Skeletal muscle tissue (tissue), 4 donors: Measurements from ENCODE around the gene YPEL3. TPM values are rescaled to one million over a fixed set of nuclear protein-coding genes. Genes with fewer than 3 reads are reported as not detected.
A peak's percentile ranks its signal among the peaks of the same experiment; 100 is the strongest.

ENCODE experiments used
- H3K27ac ChIP-seq: one replicate; pipeline ENCODE4 v1.7.0; 2013; ENCODE audit warnings: mild to moderate bottlenecking, low read depth, low read length, inconsistent platforms
- H3K27me3 ChIP-seq, 3 donors: one replicate each; pipeline ENCODE4 v1.7.0; 2013; ENCODE audit warnings: low read length in 3 of 3; ENCODE audit not compliant: control insufficient read depth in 3 of 3, insufficient read depth in 3 of 3
- H3K36me3 ChIP-seq, 3 donors: one replicate each; pipeline ENCODE4 v1.7.0; 2013; ENCODE audit warnings: low read length in 3 of 3; ENCODE audit not compliant: control insufficient read depth in 3 of 3, insufficient read depth in 3 of 3
- H3K4me1 ChIP-seq, 3 donors: one replicate each; pipeline ENCODE4 v1.7.0; 2013; ENCODE audit warnings: low read length in 3 of 3, mild to moderate bottlenecking in 3 of 3; ENCODE audit not compliant: control insufficient read depth in 3 of 3, insufficient read depth in 3 of 3
- H3K4me3 ChIP-seq, 3 donors: one replicate each; pipeline ENCODE4 v1.7.0; 2013; ENCODE audit warnings: low read length in 3 of 3
- H3K9ac ChIP-seq, 3 donors: one replicate each; pipeline ENCODE4 v1.7.0; 2013; ENCODE audit warnings: low read length in 3 of 3, mild to moderate bottlenecking in 3 of 3, moderate library complexity in 2 of 3, low read depth in 1 of 3
- H3K9me3 ChIP-seq, 3 donors: one replicate each; pipeline ENCODE4 v1.7.0; 2013; ENCODE audit warnings: low read length in 3 of 3; ENCODE audit not compliant: control insufficient read depth in 3 of 3
- total RNA-seq: library from RNA; depleted of rRNA; stranded (reverse); fragments of >200 nt; gene quantifications from one replicate; pipeline ENCODE4 v1.2.3, GENCODE V29; 2014
- donor health status: Osteomylitis.

Gene YPEL3
- total RNA-seq, 1 donor from 2014 or later: 14.1 TPM

- Histone ChIP-seq H3K27me3 (no peaks in the 10 kb centered on the region), H3K36me3 (peaks cover 56 to 67% (median 60%) of the 10 kb centered on the region in 3 donors), H3K4me3 (peak overlapping the region in 2 of 3 donors; percentile 30 to 65), H3K4me1 (peaks cover 39 to 53% (median 44%) of the 10 kb centered on the region in 3 donors), H3K9ac (peak overlapping the region in 2 of 3 donors; percentile 32 to 75), H3K9me3 (no peaks in the 10 kb centered on the region), H3K27ac (peak overlapping the region; percentile 64)
These were observed 25.5 kb downstream of the YPEL3 start for GRCh38 chr16:30070490-30070889.

GRCh38 chr16:30069611-30070462, 26.2 kb downstream of the YPEL3 start:
- peak overlapping the region; percentile 59 to 65 (median 65) for H3K4me3 ChIP-seq
- H3K36me3 ChIP-seq: peaks cover 56 to 67% (median 64%) of the 10 kb centered on the region in 3 donors
- no peaks in the 10 kb centered on the region for H3K9me3 ChIP-seq
- peaks cover 39 to 49% (median 42%) of the 10 kb centered on the region in 3 donors for H3K4me1 ChIP-seq
- H3K27me3 ChIP-seq: no peaks in the 10 kb centered on the region
- H3K9ac ChIP-seq: peak overlapping the region; percentile 53 to 75 (median 57)
- peak overlapping the region; percentile 64 for H3K27ac ChIP-seq

GRCh38 chr16:30068750-30069610, 27.0 kb downstream of the YPEL3 start:
- peaks cover 56 to 67% (median 64%) of the 10 kb centered on the region in 3 donors for H3K36me3 ChIP-seq
- H3K27ac ChIP-seq: peak overlapping the region; percentile 64
- H3K9ac ChIP-seq: peak overlapping the region; percentile 53 to 75 (median 57)
- no peaks in the 10 kb centered on the region for H3K9me3 ChIP-seq
- peak overlapping the region; percentile 61 to 65 (median 65) for H3K4me3 ChIP-seq
- H3K27me3 ChIP-seq: no peaks in the 10 kb centered on the region
- peaks cover 40 to 55% (median 46%) of the 10 kb centered on the region in 3 donors for H3K4me1 ChIP-seq

- H3K9me3 ChIP-seq: no peaks in the 10 kb centered on the region
- peaks cover 56 to 67% (median 64%) of the 10 kb centered on the region in 3 donors for H3K36me3 ChIP-seq
- H3K4me3 ChIP-seq: peak overlapping the region; percentile 61 to 65 (median 65)
- no peaks in the 10 kb centered on the region for H3K27me3 ChIP-seq
- peak overlapping the region in 2 of 3 donors; percentile 53 to 75 for H3K9ac ChIP-seq
- peak overlapping the region; percentile 64 for H3K27ac ChIP-seq
- H3K4me1 ChIP-seq: peaks cover 46 to 61% (median 52%) of the 10 kb centered on the region in 3 donors
These were observed 27.7 kb downstream of the YPEL3 start for GRCh38 chr16:30068333-30068732.

GRCh38 chr16:30067584-30067916, 28.5 kb downstream of the YPEL3 start:
- Histone ChIP-seq H3K9ac (peak overlapping the region; percentile 1 to 100 (median 98)), H3K4me1 (peaks cover 53 to 69% (median 59%) of the 10 kb centered on the region in 3 donors), H3K9me3 (no peaks in the 10 kb centered on the region), H3K27ac (peak overlapping the region; percentile 99), H3K36me3 (peaks cover 56 to 67% (median 64%) of the 10 kb centered on the region in 3 donors), H3K4me3 (peak overlapping the region; percentile 95 to 99 (median 98)), H3K27me3 (no peaks in the 10 kb centered on the region)

GRCh38 chr16:30066761-30067583, 29.0 kb downstream of the YPEL3 start:
- H3K4me3 ChIP-seq: peak overlapping the region; percentile 95 to 99 (median 98)
- peak overlapping the region; percentile 97 to 100 (median 98) for H3K9ac ChIP-seq
- H3K4me1 ChIP-seq: peaks cover 54 to 74% (median 60%) of the 10 kb centered on the region in 3 donors
- H3K27me3 ChIP-seq: no peaks in the 10 kb centered on the region
- peak overlapping the region; percentile 99 for H3K27ac ChIP-seq
- H3K36me3 ChIP-seq: peaks cover 56 to 61% (median 60%) of the 10 kb centered on the region in 3 donors
- no peaks in the 10 kb centered on the region for H3K9me3 ChIP-seq

GRCh38 chr16:30065943-30066760, 29.9 kb downstream of the YPEL3 start:
- H3K27me3 ChIP-seq: no peaks in the 10 kb centered on the region
- H3K9me3 ChIP-seq: no peaks in the 10 kb centered on the region
- H3K4me3 ChIP-seq: peak overlapping the region; percentile 95 to 99 (median 98)
- peaks cover 58 to 76% (median 65%) of the 10 kb centered on the region in 3 donors for H3K4me1 ChIP-seq
- H3K36me3 ChIP-seq: peaks cover 49 to 56% (median 53%) of the 10 kb centered on the region in 3 donors
- H3K27ac ChIP-seq: peak overlapping the region; percentile 99
- peak overlapping the region; percentile 97 to 100 (median 98) for H3K9ac ChIP-seq

- Histone ChIP-seq H3K27ac (peak within 1 kb of the TSS; percentile 99), H3K27me3 (no peaks in the 10 kb centered on the region), H3K9ac (peak within 1 kb of the TSS; percentile 98 to 100 (median 98)), H3K4me1 (peaks cover 63 to 77% (median 70%) of the 10 kb centered on the region in 3 donors), H3K4me3 (peak within 1 kb of the TSS; percentile 95 to 99 (median 98)), H3K9me3 (no peaks in the 10 kb centered on the region), H3K36me3 (peaks cover 41 to 48% (median 45%) of the 10 kb centered on the region in 3 donors)
These were observed 30.7 kb downstream of the YPEL3 start, which contains the start of gene ALDOA for GRCh38 chr16:30065102-30065942. ALDOA (plus strand) TSS chr16:30065760; CDS start chr16:30066898, 1,138 bp downstream.
